Gastroesophageal sphincter (tissue), 4 donors: Measurements from ENCODE around the gene ARHGEF3. TPM values are rescaled to one million over a fixed set of nuclear protein-coding genes. Genes with fewer than 3 reads are reported as not detected.

Experiments
- ATAC-seq: fragments of 150-250 bp; one replicate; pipeline ENCODE4 v1.9.1; 2016; ENCODE audit warnings: mild to moderate bottlenecking, moderate library complexity
- H3K27ac ChIP-seq, 4 donors: fragments of 200-600 bp; sonication (generic) in 3 of 4; 1 replicate in 3 of 4; 2 replicates in 1 of 4; pipeline ENCODE4 v1.5.1; 2016 to 2019
- H3K27me3 ChIP-seq: fragments of 200-600 bp; sonication (generic); one replicate; pipeline ENCODE4 v1.5.1; 2019
- H3K36me3 ChIP-seq, 2 donors: fragments of 200-600 bp; sonication (generic); one replicate each; pipeline ENCODE4 v1.5.1; 2019; ENCODE audit warnings: control low read depth in 1 of 2
- H3K4me1 ChIP-seq, 3 donors: fragments of 200-600 bp; sonication (generic); 1 replicate in 2 of 3; 2 replicates in 1 of 3; pipeline ENCODE4 v1.5.1; 2016 to 2019; ENCODE audit warnings: control low read depth in 2 of 3
- H3K4me3 ChIP-seq, 2 donors: fragments of 200-600 bp; sonication (generic); one replicate each; pipeline ENCODE4 v1.5.1; 2019; ENCODE audit warnings: mild to moderate bottlenecking in 1 of 2, moderate library complexity in 1 of 2
- H3K9me3 ChIP-seq, 3 donors: fragments of 200-600 bp; sonication (generic); one replicate each; pipeline ENCODE4 v1.5.1; 2017 to 2019; ENCODE audit warnings: control low read depth in 2 of 3
- EP300 ChIP-seq: sonication (generic); formaldehyde crosslinking; IDR thresholded peaks from one replicate; pipeline ENCODE4 v1.6.1; 2017; ENCODE audit warnings: antibody characterized with exemption, mild to moderate bottlenecking
- POLR2A ChIP-seq, 2 donors: fragments of 450-650 bp; IDR thresholded peaks; one replicate each; pipeline ENCODE4 v1.6.1; 2017; ENCODE audit warnings: antibody characterized with exemption in 2 of 2, mild to moderate bottlenecking in 2 of 2, moderate library complexity in 1 of 2
- POLR2AphosphoS5 ChIP-seq: sonication (generic); formaldehyde crosslinking; IDR thresholded peaks from one replicate; pipeline ENCODE4 v1.6.1; 2017; ENCODE audit warnings: antibody characterized with exemption
- WGBS, 2 donors: methylation state at CpG; one replicate each; pipeline ENCODE4 v1.1.5; 2018; ENCODE audit warnings: low coverage in 1 of 2; 5-methylcytosine and 5-hydroxymethylcytosine counted together
- total RNA-seq, 4 donors: library from RNA; depleted of rRNA; stranded (reverse); fragments of >200 nt; gene quantifications; one replicate each; pipeline ENCODE4 v1.1.0, GENCODE V29; 2016
- TF ChIP-seq, protein P1 (sequence below), 4 experiments: fragments of 200-600 bp in 2 of 4; fragments of 450-650 bp in 2 of 4; sonication (generic) in 1 of 4; IDR thresholded peaks; one replicate each; pipeline ENCODE4 v1.5.1; 2017 to 2019; ENCODE audit warnings: antibody characterized with exemption in 4 of 4, mild to moderate bottlenecking in 2 of 4, moderate library complexity in 2 of 4

ARHGEF3 gene
- total RNA-seq, 4 donors from 2014 or later: 10.1 to 21.6 (median 10.5) TPM

DNA sequence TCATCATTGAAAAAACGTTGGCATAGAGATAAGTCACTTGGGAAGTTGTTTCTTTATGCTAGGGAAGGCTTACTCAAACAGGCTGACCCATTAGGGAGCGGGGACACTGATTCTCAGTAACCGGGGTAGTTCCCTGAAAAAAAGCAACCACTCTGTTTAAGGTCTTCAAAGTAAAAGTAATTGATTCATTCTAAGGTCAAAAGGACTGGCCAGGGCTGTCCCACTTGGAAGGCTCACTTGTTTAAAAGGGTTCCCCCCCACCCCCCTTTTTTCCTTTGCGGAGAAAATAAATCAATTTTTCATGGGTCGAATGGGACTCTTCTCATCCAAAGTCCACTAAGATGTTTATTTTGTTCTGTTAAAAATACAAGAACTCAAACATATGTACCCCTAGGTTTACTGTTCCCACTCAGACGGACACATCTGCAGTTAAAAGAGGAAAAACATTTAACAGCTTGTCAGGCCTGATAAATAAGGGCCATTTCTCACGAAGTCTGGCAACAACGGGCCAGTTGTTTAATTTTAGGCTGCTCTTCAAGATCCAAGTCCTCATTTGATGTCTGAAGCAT is 53.0 kb downstream of the ARHGEF3 start:
- H3K36me3 ChIP-seq: peaks cover 0 to 70% of the 10 kb centered on the region in 2 donors
- H3K4me3 ChIP-seq: no peak overlapping the region
- peak overlapping the region in 3 of 4 donors; percentile 39 to 48 (median 41) for H3K27ac ChIP-seq
- peak; percentile 53 for ATAC-seq
- WGBS, 2 donors: 30 to 39% methylated on average over 8 of the region's 8 CpGs
- H3K27me3 ChIP-seq: no peaks in the 10 kb centered on the region
- H3K4me1 ChIP-seq: peaks cover 0 to 15% (median 0%) of the 10 kb centered on the region in 3 donors
- no peak for TF ChIP-seq EP300
- no peak for TF ChIP-seq POLR2AphosphoS5
- no peak for TF ChIP-seq POLR2A (IDR thresholded peaks at IDR 0.05)
- TF ChIP-seq, protein P1, sequence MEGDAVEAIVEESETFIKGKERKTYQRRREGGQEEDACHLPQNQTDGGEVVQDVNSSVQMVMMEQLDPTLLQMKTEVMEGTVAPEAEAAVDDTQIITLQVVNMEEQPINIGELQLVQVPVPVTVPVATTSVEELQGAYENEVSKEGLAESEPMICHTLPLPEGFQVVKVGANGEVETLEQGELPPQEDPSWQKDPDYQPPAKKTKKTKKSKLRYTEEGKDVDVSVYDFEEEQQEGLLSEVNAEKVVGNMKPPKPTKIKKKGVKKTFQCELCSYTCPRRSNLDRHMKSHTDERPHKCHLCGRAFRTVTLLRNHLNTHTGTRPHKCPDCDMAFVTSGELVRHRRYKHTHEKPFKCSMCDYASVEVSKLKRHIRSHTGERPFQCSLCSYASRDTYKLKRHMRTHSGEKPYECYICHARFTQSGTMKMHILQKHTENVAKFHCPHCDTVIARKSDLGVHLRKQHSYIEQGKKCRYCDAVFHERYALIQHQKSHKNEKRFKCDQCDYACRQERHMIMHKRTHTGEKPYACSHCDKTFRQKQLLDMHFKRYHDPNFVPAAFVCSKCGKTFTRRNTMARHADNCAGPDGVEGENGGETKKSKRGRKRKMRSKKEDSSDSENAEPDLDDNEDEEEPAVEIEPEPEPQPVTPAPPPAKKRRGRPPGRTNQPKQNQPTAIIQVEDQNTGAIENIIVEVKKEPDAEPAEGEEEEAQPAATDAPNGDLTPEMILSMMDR (IDR thresholded peaks at IDR 0.05): no peak
- H3K9me3 ChIP-seq: no peaks in the 10 kb centered on the region

DNA sequence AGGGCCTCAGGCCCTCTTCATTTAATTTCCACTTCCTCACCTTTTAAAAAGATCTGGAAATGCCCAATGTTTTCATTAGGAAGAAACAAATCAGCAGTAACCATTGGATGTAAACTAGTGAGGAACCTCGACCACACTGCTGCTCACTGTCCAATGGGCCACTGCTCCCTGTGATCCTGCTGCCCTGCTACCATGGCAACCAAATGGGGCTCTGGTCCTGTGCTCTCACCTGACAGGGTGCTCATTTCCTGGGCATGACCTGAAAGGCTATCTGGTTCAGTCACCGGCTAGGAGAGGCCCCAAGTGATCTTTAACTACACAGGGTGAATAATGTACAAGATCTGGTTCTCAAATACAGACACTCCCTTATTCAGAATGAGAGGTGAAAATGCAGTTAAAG is 54.6 kb downstream of the ARHGEF3 start:
- Histone ChIP-seq H3K4me3 (no peak overlapping the region), H3K4me1 (peaks cover 0 to 15% (median 0%) of the 10 kb centered on the region in 3 donors), H3K27me3 (no peaks in the 10 kb centered on the region), H3K9me3 (no peaks in the 10 kb centered on the region), H3K27ac (no peak overlapping the region), H3K36me3 (peaks cover 0 to 65% of the 10 kb centered on the region in 2 donors)
- TF ChIP-seq EP300 (no peak), POLR2A (IDR thresholded peaks at IDR 0.05) (no peak), POLR2AphosphoS5 (no peak)
- TF ChIP-seq, protein P1 (IDR thresholded peaks at IDR 0.05): no peak
- 91% methylated on average over 1 of the region's 2 CpGs; no CpG with 5 or more reads in 1 of the 2 donors for WGBS, 2 donors
- no peak for ATAC-seq

DNA sequence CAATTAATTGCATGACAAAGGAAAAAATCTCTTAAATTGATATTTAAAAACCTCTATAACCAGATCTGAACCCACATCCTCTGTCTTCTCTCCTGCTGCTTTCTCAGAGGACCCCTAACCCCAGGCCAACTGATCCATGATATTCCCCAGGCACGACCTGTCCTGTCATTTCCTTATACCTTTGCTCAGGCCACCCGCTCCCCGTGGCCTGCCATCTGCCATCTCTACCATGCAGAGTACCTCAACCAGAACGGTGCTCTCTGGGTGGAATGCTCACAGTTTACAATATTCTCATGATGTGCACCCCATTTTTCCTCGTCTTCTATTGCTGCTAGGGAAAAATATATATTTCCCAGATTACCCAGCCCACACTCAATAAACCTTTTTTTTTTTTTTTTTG is 57.7 kb downstream of the ARHGEF3 start:
- 88 to 89% methylated on average over 5 of the region's 5 CpGs for WGBS, 2 donors
- no peak for ATAC-seq
- Histone ChIP-seq H3K27me3 (no peaks in the 10 kb centered on the region), H3K36me3 (peaks cover 0 to 49% of the 10 kb centered on the region in 2 donors), H3K9me3 (no peaks in the 10 kb centered on the region), H3K27ac (no peak overlapping the region), H3K4me3 (no peak overlapping the region), H3K4me1 (peaks cover 0 to 11% (median 0%) of the 10 kb centered on the region in 3 donors)
- TF ChIP-seq, protein P1 (IDR thresholded peaks at IDR 0.05): no peak
- TF ChIP-seq POLR2A (IDR thresholded peaks at IDR 0.05) (no peak), EP300 (no peak), POLR2AphosphoS5 (no peak)

DNA sequence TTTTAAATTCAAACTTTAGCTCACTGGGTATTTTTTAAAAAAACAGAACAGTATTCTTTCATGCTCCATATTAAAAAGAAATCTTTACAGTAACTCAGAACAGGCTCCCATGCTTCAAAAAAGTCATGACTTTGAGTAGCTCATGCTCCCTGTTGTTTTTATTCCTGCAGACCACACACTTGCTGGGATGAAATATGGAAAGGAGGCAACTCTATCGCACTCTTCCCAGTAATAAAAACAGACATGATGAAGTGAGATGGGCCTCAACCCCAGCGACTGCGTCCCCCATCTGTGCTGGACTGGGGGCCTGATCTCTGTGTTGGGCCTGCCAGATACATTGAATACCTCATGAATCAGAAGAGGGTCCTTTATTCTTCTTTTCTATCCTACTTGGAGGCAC is 58.9 kb downstream of the ARHGEF3 start:
- H3K4me1 ChIP-seq: peaks cover 0 to 2% (median 0%) of the 10 kb centered on the region in 3 donors
- TF ChIP-seq POLR2A (IDR thresholded peaks at IDR 0.05): no peak
- no peak for TF ChIP-seq EP300
- no peak for TF ChIP-seq POLR2AphosphoS5
- TF ChIP-seq, protein P1 (IDR thresholded peaks at IDR 0.05): no peak
- 55 to 80% methylated on average over 1 to 3 of the region's 3 CpGs for WGBS, 2 donors
- no peaks in the 10 kb centered on the region for H3K27me3 ChIP-seq
- H3K9me3 ChIP-seq: no peaks in the 10 kb centered on the region
- ATAC-seq: no peak
- no peak overlapping the region for H3K27ac ChIP-seq
- peaks cover 0 to 53% of the 10 kb centered on the region in 2 donors for H3K36me3 ChIP-seq
- H3K4me3 ChIP-seq: no peak overlapping the region

DNA sequence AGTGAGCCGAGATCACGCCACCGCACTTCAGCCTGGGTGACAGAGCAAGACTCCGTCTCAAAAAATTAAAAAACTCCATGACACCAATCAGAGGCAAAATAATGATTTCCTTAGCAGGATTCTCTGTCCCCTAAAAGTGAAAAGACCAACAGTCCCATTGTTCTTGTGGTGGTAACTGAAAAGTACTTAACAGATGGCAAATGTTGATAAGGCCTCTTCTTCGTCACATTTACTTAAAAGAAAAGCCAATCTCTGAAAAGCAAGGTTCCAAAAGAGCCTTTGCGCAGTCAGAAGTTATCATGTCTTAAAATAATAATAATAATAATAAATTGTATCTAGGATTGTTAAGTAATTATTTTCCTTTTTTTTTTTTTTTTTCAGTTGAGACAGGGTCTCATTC is 62.7 kb downstream of the ARHGEF3 start:
- Histone ChIP-seq H3K4me3 (no peak overlapping the region), H3K9me3 (no peaks in the 10 kb centered on the region), H3K4me1 (no peaks in the 10 kb centered on the region), H3K27me3 (no peaks in the 10 kb centered on the region), H3K36me3 (peaks cover 0 to 43% of the 10 kb centered on the region in 2 donors), H3K27ac (no peak overlapping the region)
- WGBS, 2 donors: 96 to 98% methylated on average over 6 of the region's 6 CpGs
- TF ChIP-seq POLR2A (IDR thresholded peaks at IDR 0.05) (no peak), EP300 (no peak), POLR2AphosphoS5 (no peak)
- TF ChIP-seq, protein P1 (IDR thresholded peaks at IDR 0.05): no peak
- ATAC-seq: no peak
